GM23338 (cell line): ENCODE measurements around the gene MTFR1L. TPM values are rescaled to one million over a fixed set of nuclear protein-coding genes. Genes with fewer than 3 reads are reported as not detected.
"Not testable (repeated sequence)": the region's sequence is repeated elsewhere in the genome, so short reads cannot be mapped to it uniquely, and the experiment has no call there.

ENCODE experiments used
- ATAC-seq: fragments of 200-7000 bp; cut with Tn5 transposase; 3 replicates; pipeline ENCODE4 v1.9.1; 2020
- DNase-seq: peaks from one replicate; pipeline ENCODE4 v3.0.0-alpha.2; 2015; ENCODE audit warnings: low spot score
- H2AFZ ChIP-seq: fragments of 200-600 bp; sonication (generic); 2 replicates; pipeline ENCODE4 v1.8.0; 2016; ENCODE audit warnings: antibody characterized with exemption, mild to moderate bottlenecking, moderate library complexity
- H3F3A ChIP-seq: fragments of 200-600 bp; sonication (generic); replicated peaks from 2 replicates; pipeline ENCODE4 v1.8.0; 2017; ENCODE audit warnings: antibody characterized with exemption, mixed run types, low read depth
- H3K27ac ChIP-seq: fragments of 200-600 bp; sonication (generic); 2 replicates; pipeline ENCODE4 v1.6.1; 2016; ENCODE audit warnings: low read depth
- H3K27me3 ChIP-seq: fragments of 200-600 bp; sonication (generic); 2 replicates; pipeline ENCODE4 v1.8.0; 2016; ENCODE audit warnings: mild to moderate bottlenecking, mixed run types, moderate library complexity; ENCODE audit not compliant: insufficient read depth
- H3K36me3 ChIP-seq: fragments of 200-600 bp; sonication (generic); 2 replicates; pipeline ENCODE4 v1.8.0; 2016; ENCODE audit warnings: mild to moderate bottlenecking; ENCODE audit not compliant: insufficient read depth
- H3K4me1 ChIP-seq: fragments of 200-600 bp; sonication (generic); 2 replicates; pipeline ENCODE4 v1.8.0; 2016; ENCODE audit warnings: mild to moderate bottlenecking, moderate library complexity; ENCODE audit not compliant: insufficient read depth
- H3K4me2 ChIP-seq: fragments of 200-600 bp; sonication (generic); 2 replicates; pipeline ENCODE4 v1.7.1; 2017; ENCODE audit warnings: mixed run types
- H3K4me3 ChIP-seq: fragments of 200-600 bp; sonication (generic); 2 replicates; pipeline ENCODE4 v1.6.1; 2016; ENCODE audit warnings: mixed run types
- H3K79me2 ChIP-seq: fragments of 200-600 bp; sonication (generic); replicated peaks from 2 replicates; pipeline ENCODE4 v1.8.0; 2017; ENCODE audit warnings: mild to moderate bottlenecking; ENCODE audit not compliant: insufficient read depth
- H3K9me2 ChIP-seq: fragments of 200-600 bp; sonication (generic); 2 replicates; pipeline ENCODE4 v1.8.0; 2017; ENCODE audit not compliant: insufficient read depth
- H4K20me1 ChIP-seq: fragments of 200-600 bp; sonication (generic); replicated peaks from 2 replicates; pipeline ENCODE4 v1.8.0; 2017; ENCODE audit warnings: mild to moderate bottlenecking; ENCODE audit not compliant: insufficient read depth
- H3K27ac Mint-ChIP-seq: 2 replicates; pipeline ENCODE4 v1.8.0; 2020; ENCODE audit warnings: inconsistent platforms, mild to moderate bottlenecking, moderate library complexity, mixed read lengths
- H3K27me3 Mint-ChIP-seq: 3 replicates; pipeline ENCODE4 v1.8.0; 2022; ENCODE audit warnings: low read depth, mild to moderate bottlenecking, moderate library complexity, mixed read lengths, inconsistent platforms; ENCODE audit not compliant: insufficient read depth, poor library complexity
- H3K36me3 Mint-ChIP-seq: 3 replicates; pipeline ENCODE4 v1.8.0; 2021; ENCODE audit warnings: low read depth, mild to moderate bottlenecking, inconsistent platforms, moderate library complexity, mixed read lengths
- H3K4me1 Mint-ChIP-seq: 3 replicates; pipeline ENCODE4 v1.8.0; 2020; ENCODE audit warnings: mild to moderate bottlenecking, inconsistent platforms, mixed read lengths
- H3K4me3 Mint-ChIP-seq: 3 replicates; pipeline ENCODE4 v1.8.0; 2021; ENCODE audit warnings: moderate library complexity, mild to moderate bottlenecking, inconsistent platforms, mixed read lengths
- H3K9me3 Mint-ChIP-seq: 3 replicates; pipeline ENCODE4 v1.8.0; 2020; ENCODE audit warnings: moderate library complexity, mild to moderate bottlenecking, inconsistent platforms, mixed read lengths
- CREB1 ChIP-seq: fragments of 250-450 bp; sonication (Bioruptor Pico); IDR thresholded peaks from 2 replicates; pipeline ENCODE4 v1.5.0; 2020; ENCODE audit warnings: low read depth, mild to moderate bottlenecking, moderate library complexity
- EZH2phosphoT487 ChIP-seq: fragments of 200-600 bp; sonication (generic); IDR thresholded peaks from one replicate; pipeline ENCODE4 v1.8.1; 2018; ENCODE audit warnings: antibody characterized with exemption; ENCODE audit not compliant: unreplicated experiment
- NANOG ChIP-seq: IDR thresholded peaks from 2 replicates; pipeline ENCODE4 v1.6.1; 2016; ENCODE audit warnings: antibody characterized with exemption, borderline replicate concordance
- POLR2AphosphoS5 ChIP-seq: IDR thresholded peaks from 2 replicates; pipeline ENCODE4 v1.6.1; 2016; ENCODE audit warnings: antibody characterized with exemption, low read depth
- STAT1 ChIP-seq: IDR thresholded peaks from one replicate; pipeline ENCODE4 v1.6.1; 2016; ENCODE audit warnings: antibody characterized with exemption; ENCODE audit not compliant: unreplicated experiment
- ZNF114 ChIP-seq: fragments of 250-450 bp; sonication (Bioruptor Pico); IDR thresholded peaks from 2 replicates; pipeline ENCODE4 v1.5.0; 2020; ENCODE audit warnings: mild to moderate bottlenecking, moderate library complexity
- polyA plus RNA-seq: library from polyadenylated mRNA; unstranded; fragments of >200 nt; fragmentation: Nextera tagmentation; extraction: Ambion mirVana; gene quantifications from 2 replicates; pipeline ENCODE4 v1.2.1, GENCODE V29; 2016
- total RNA-seq: library from RNA; depleted of rRNA; stranded (reverse); fragments of >200 nt; shearing (Covaris generic); gene quantifications from 2 replicates; pipeline ENCODE4 v1.2.3, GENCODE V29; 2014
- TF ChIP-seq, protein P1 (sequence below): IDR thresholded peaks from one replicate; pipeline ENCODE4 v1.6.1; 2018; ENCODE audit warnings: antibody characterized with exemption; ENCODE audit not compliant: unreplicated experiment
- TF ChIP-seq, protein P2 (sequence below), 2 experiments: fragments of 200-600 bp in 1 of 2; sonication (generic) in 1 of 2; conservative IDR thresholded peaks; 2 replicates each; pipeline versions ENCODE4 v1.5.1 to v1.6.1; 2016 to 2017; ENCODE audit warnings: antibody characterized with exemption in 2 of 2, low read depth in 2 of 2, mild to moderate bottlenecking in 2 of 2, moderate library complexity in 1 of 2
- TF ChIP-seq, protein P3 (sequence below): fragments of 250-450 bp; sonication (Bioruptor Pico); IDR thresholded peaks from 2 replicates; pipeline ENCODE4 v1.5.0; 2020; ENCODE audit warnings: mild to moderate bottlenecking, moderate library complexity

MTFR1L gene
- total and polyA plus RNA-seq, 2 experiments from 2014 or later = 14.8 to 22.7 TPM

DNA sequence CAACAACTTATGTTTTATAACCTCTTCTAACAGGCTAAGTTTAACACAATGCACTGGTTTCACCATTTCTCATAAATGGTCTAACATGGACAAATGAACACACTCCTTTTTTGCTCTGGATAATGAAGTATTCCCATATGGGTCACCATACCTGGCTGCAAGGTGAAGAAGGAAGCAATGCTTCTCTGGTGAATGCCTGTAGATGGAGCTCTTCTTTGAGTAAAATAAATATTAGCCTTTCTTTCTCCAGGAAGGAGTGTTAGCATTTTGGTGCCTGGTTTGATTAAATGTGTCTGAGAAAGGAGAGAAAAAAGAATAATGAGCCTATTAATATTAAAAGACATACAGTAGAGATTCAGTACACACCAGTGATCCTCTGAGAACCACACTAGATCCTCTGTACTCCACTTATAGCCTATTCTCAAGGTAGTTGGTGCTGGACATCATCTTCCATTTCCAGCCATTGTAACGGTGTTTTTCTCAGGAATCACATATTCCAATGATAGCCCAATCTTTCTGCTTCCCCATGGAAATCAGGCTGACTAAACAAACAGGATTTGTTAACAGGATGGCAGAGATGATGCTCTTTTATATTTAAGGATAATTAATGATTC lies 17.6 kb downstream of the MTFR1L start:
- H3K4me1 Mint-ChIP-seq = peaks cover 3% of the 10 kb centered on the region; the same call in 1 of the 3 replicates
- H3K27me3 ChIP-seq = no peaks in the 10 kb centered on the region
- no peak overlapping the region for H3K4me3 ChIP-seq
- no peak overlapping the region for H3K4me2 ChIP-seq
- no peaks in the 10 kb centered on the region for H3K27me3 Mint-ChIP-seq
- H3K9me2 ChIP-seq = no peaks in the 10 kb centered on the region
- no peaks in the 10 kb centered on the region for H3K4me1 ChIP-seq
- no peak overlapping the region for H3K4me3 Mint-ChIP-seq
- H2AFZ ChIP-seq = no peak overlapping the region
- peaks cover 44% of the 10 kb centered on the region for H4K20me1 ChIP-seq
- peaks cover 39% of the 10 kb centered on the region for H3K36me3 Mint-ChIP-seq
- H3K27ac ChIP-seq = no peak overlapping the region
- TF ChIP-seq, protein P1, sequence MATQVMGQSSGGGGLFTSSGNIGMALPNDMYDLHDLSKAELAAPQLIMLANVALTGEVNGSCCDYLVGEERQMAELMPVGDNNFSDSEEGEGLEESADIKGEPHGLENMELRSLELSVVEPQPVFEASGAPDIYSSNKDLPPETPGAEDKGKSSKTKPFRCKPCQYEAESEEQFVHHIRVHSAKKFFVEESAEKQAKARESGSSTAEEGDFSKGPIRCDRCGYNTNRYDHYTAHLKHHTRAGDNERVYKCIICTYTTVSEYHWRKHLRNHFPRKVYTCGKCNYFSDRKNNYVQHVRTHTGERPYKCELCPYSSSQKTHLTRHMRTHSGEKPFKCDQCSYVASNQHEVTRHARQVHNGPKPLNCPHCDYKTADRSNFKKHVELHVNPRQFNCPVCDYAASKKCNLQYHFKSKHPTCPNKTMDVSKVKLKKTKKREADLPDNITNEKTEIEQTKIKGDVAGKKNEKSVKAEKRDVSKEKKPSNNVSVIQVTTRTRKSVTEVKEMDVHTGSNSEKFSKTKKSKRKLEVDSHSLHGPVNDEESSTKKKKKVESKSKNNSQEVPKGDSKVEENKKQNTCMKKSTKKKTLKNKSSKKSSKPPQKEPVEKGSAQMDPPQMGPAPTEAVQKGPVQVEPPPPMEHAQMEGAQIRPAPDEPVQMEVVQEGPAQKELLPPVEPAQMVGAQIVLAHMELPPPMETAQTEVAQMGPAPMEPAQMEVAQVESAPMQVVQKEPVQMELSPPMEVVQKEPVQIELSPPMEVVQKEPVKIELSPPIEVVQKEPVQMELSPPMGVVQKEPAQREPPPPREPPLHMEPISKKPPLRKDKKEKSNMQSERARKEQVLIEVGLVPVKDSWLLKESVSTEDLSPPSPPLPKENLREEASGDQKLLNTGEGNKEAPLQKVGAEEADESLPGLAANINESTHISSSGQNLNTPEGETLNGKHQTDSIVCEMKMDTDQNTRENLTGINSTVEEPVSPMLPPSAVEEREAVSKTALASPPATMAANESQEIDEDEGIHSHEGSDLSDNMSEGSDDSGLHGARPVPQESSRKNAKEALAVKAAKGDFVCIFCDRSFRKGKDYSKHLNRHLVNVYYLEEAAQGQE = no peak
- TF ChIP-seq, protein P2, sequence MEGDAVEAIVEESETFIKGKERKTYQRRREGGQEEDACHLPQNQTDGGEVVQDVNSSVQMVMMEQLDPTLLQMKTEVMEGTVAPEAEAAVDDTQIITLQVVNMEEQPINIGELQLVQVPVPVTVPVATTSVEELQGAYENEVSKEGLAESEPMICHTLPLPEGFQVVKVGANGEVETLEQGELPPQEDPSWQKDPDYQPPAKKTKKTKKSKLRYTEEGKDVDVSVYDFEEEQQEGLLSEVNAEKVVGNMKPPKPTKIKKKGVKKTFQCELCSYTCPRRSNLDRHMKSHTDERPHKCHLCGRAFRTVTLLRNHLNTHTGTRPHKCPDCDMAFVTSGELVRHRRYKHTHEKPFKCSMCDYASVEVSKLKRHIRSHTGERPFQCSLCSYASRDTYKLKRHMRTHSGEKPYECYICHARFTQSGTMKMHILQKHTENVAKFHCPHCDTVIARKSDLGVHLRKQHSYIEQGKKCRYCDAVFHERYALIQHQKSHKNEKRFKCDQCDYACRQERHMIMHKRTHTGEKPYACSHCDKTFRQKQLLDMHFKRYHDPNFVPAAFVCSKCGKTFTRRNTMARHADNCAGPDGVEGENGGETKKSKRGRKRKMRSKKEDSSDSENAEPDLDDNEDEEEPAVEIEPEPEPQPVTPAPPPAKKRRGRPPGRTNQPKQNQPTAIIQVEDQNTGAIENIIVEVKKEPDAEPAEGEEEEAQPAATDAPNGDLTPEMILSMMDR (conservative IDR thresholded peaks at IDR 0.05; ENCODE audit: low read depth in 2 of 2) = peak; percentile 59 to 66
- TF ChIP-seq EZH2phosphoT487 (no peak), NANOG (no peak), CREB1 (no peak), STAT1 (no peak), POLR2AphosphoS5 (no peak), ZNF114 (CRISPR knock-in tag) (no peak)
- TF ChIP-seq, protein P3, sequence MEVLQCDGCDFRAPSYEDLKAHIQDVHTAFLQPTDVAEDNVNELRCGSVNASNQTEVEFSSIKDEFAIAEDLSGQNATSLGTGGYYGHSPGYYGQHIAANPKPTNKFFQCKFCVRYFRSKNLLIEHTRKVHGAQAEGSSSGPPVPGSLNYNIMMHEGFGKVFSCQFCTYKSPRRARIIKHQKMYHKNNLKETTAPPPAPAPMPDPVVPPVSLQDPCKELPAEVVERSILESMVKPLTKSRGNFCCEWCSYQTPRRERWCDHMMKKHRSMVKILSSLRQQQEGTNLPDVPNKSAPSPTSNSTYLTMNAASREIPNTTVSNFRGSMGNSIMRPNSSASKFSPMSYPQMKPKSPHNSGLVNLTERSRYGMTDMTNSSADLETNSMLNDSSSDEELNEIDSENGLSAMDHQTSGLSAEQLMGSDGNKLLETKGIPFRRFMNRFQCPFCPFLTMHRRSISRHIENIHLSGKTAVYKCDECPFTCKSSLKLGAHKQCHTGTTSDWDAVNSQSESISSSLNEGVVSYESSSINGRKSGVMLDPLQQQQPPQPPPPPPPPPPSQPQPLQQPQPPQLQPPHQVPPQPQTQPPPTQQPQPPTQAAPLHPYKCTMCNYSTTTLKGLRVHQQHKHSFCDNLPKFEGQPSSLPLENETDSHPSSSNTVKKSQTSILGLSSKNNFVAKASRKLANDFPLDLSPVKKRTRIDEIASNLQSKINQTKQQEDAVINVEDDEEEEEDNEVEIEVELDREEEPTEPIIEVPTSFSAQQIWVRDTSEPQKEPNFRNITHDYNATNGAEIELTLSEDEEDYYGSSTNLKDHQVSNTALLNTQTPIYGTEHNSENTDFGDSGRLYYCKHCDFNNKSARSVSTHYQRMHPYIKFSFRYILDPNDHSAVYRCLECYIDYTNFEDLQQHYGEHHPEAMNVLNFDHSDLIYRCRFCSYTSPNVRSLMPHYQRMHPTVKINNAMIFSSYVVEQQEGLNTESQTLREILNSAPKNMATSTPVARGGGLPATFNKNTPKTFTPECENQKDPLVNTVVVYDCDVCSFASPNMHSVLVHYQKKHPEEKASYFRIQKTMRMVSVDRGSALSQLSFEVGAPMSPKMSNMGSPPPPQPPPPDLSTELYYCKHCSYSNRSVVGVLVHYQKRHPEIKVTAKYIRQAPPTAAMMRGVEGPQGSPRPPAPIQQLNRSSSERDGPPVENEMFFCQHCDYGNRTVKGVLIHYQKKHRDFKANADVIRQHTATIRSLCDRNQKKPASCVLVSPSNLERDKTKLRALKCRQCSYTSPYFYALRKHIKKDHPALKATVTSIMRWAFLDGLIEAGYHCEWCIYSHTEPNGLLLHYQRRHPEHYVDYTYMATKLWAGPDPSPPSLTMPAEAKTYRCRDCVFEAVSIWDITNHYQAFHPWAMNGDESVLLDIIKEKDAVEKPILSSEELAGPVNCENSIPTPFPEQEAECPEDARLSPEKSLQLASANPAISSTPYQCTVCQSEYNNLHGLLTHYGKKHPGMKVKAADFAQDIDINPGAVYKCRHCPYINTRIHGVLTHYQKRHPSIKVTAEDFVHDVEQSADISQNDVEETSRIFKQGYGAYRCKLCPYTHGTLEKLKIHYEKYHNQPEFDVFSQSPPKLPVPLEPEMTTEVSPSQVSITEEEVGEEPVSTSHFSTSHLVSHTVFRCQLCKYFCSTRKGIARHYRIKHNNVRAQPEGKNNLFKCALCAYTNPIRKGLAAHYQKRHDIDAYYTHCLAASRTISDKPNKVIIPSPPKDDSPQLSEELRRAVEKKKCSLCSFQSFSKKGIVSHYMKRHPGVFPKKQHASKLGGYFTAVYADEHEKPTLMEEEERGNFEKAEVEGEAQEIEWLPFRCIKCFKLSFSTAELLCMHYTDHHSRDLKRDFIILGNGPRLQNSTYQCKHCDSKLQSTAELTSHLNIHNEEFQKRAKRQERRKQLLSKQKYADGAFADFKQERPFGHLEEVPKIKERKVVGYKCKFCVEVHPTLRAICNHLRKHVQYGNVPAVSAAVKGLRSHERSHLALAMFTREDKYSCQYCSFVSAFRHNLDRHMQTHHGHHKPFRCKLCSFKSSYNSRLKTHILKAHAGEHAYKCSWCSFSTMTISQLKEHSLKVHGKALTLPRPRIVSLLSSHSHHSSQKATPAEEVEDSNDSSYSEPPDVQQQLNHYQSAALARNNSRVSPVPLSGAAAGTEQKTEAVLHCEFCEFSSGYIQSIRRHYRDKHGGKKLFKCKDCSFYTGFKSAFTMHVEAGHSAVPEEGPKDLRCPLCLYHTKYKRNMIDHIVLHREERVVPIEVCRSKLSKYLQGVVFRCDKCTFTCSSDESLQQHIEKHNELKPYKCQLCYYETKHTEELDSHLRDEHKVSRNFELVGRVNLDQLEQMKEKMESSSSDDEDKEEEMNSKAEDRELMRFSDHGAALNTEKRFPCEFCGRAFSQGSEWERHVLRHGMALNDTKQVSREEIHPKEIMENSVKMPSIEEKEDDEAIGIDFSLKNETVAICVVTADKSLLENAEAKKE (CRISPR knock-in tag) = no peak
- H3K36me3 ChIP-seq = peaks cover 30% of the 10 kb centered on the region
- no peaks in the 10 kb centered on the region; the same call in 1 of the 2 replicates for H3F3A ChIP-seq
- ATAC-seq (peak; percentile 72), DNase-seq (peak; percentile 62)
- no peaks in the 10 kb centered on the region for H3K9me3 Mint-ChIP-seq
- H3K79me2 ChIP-seq = peaks cover 53% of the 10 kb centered on the region
- no peak overlapping the region for H3K27ac Mint-ChIP-seq

DNA sequence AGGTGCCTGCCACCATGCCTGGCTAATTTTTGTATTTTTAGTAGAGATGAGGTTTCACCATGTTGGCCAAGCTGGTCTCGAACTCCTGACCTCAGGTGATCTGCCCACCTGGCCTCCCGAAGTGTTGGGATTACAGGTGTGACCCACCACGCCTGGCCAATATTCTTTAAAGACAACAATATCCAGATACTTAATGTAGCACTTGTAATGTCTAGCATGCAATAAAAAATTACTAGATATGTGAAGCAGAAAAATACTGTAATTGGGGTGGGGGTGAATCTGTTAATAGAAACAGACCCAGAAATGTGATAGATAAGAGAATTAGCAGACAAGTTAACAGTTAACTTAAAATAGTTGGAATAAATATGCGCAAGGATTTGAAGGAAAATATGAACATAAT lies 20.1 kb downstream of the MTFR1L start:
- not testable (repeated sequence) for H3K27me3 ChIP-seq, DNase-seq, H3K27ac Mint-ChIP-seq, H2AFZ ChIP-seq, H3K4me2 ChIP-seq, H3K9me2 ChIP-seq, H3K27ac ChIP-seq, H3K4me3 ChIP-seq, H3K27me3 Mint-ChIP-seq, H3K4me1 ChIP-seq, H3K4me1 Mint-ChIP-seq, H3F3A ChIP-seq, ATAC-seq, H3K4me3 Mint-ChIP-seq, H3K9me3 Mint-ChIP-seq
- Histone ChIP-seq H3K79me2 (peaks cover 63% of the 10 kb centered on the region), H4K20me1 (peaks cover 46% of the 10 kb centered on the region), H3K36me3 (peaks cover 22% of the 10 kb centered on the region)
- H3K36me3 Mint-ChIP-seq = peaks cover 19% of the 10 kb centered on the region
